RPMI7951 (cell line): ENCODE results near the gene DHRS1. TPM values are rescaled to one million over a fixed set of nuclear protein-coding genes. Genes with fewer than 3 reads are reported as not detected.

Source experiments
- DNase-seq: peaks from one replicate; pipeline ENCODE4 v3.0.0-alpha.2; 2012; ENCODE audit warnings: low read depth
- total RNA-seq: library from RNA; depleted of rRNA; stranded (reverse); fragments of >200 nt; shearing (Covaris generic); gene quantifications from 2 replicates; pipeline ENCODE4 v1.2.3, GENCODE V29; 2014

DHRS1 gene
- total RNA-seq, 1 experiment from 2014 or later, result 12.6 TPM

DNA sequence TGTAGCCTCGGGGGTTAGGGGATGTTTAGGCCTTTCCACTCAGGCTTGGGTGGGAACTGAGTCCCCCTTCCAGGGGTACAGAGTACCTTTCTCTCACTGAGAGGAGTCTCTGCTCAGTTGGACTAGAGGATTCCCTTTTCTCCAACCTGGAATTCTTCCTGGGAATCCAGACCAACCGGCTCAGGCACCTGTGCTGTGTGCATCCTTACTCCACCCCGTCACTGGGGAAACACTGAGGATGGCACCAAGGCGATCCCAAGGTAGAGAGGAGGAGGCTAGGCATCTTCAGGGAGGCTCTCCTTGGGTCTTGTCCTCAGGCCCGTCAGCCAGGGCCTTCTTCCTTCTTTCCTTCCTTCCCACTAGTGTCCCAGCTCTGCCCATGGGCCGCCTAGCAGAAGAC is 35.7 kb downstream of the DHRS1 start:
- no peak for DNase-seq

DNA sequence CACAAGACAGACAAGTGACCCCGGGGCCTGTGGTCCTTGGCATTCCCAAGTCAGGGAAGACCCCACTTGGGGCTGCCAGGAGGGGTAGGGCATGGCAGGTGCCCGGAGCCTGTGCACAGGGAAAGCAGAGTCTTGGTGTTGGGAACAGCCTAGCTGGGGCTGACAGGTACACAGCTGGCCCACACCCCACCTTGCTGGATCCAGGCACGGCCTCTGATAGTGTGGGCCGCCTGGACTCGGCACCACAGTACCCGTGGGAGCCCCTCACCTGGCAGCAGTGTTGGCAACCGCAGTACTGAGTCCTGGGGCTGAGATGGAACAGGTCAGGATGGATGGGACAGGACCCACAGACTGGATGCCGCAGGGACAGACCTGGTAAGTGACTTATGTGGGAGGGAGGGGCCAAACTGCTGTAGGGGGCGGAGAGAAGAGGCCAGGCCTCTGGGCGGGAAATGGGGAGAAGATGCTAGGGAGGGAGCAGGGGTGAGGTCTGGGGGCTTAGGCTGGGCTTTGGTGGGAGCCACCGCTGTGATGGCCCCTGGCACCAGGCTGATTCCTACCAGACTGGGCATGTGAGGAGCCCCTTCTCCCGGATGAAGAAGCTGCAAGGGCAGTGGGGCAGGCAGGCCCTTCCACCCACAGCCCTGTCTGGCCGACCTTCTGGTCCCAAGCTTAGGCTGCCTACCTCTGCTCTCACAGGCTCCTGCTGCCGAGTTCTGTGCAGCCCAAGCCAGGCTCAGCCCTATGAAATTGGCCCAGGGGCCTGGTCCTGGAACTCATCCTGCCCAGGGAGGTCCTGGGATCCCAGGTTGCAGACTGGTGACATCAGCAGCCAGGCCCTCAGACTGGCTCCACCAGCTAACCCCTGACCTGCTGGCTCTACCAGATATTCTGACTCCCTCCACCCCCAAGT is 36.5 kb downstream of the DHRS1 start, which contains the start of gene TGM1:
TSS of gene TGM1 (minus strand) at position 357 of the 913 bp plus-strand sequence. CDS start 825 bp downstream, outside the sequence.
- no peak for DNase-seq

DNA sequence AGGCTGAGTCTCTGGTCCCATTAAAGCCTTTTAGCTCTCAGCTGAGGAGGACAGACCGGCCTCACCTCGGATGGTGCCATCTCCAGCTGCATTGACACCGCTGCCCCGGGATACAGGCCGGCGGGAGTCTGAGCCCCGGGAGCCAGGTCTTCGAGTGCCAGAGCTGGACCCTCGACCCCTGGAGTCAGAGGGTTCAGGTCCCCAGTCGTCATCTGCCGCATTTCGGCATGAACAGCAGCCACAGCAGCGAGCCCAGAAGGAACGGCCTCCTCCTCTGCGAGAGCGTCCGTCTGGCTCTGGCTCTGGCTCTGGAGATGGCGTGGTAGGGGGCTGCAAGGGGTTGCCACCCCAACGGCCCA is 37.6 kb downstream of the DHRS1 start:
- no peak for DNase-seq

DNA sequence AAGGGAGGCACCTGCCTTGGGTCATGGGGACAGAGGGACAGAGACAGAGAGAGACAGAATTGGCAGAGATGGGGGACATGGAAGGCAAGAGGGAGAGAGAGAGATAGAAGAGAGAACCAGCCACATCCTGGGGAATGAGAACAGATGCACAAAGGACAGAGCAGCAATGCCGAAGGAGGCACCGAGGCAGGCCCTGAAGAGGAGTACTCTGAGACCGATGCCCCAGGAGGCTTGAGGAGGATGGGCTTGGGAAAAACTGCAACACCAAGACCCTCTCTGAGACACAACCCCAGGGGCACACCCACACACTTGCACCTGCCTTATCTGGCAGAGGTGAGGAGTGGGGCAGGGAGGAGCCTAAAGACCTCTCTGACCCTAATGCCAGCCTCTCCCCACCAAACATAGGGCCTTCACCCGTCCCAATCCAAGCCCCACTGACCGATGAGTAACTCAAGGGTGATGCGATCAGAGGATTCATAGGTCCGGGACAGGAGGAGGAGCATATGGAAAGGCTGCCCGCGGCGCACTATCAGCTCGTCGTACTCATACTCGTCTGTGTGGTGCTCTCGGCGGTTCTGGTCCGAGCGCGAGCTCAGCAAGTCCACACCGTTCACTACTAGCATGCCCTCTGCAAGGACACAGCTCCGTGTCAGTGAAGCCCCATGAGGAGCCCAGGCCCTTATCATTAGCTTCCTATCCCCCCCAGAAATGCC is 38.2 kb downstream of the DHRS1 start:
- DNase-seq, result no peak

DNA sequence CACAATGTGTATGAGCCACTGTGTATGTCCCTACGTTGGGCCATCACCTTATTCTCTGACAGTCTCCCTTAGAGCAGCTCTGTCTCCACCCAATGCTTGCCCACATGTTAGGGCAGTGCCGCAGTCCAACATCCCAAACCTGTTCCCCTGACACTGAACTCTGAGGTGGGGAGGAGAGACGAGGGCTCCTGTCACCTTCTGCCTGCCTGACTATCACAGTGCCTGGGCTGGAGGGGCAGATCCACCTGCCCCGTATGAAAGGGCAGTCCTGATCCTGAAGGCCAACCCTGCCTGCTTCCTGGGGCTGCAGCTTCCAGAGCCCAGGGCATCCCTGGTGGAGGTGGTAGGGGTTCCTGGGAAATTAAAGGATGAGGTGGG is 38.8 kb downstream of the DHRS1 start:
- DNase-seq, result no peak

DNA sequence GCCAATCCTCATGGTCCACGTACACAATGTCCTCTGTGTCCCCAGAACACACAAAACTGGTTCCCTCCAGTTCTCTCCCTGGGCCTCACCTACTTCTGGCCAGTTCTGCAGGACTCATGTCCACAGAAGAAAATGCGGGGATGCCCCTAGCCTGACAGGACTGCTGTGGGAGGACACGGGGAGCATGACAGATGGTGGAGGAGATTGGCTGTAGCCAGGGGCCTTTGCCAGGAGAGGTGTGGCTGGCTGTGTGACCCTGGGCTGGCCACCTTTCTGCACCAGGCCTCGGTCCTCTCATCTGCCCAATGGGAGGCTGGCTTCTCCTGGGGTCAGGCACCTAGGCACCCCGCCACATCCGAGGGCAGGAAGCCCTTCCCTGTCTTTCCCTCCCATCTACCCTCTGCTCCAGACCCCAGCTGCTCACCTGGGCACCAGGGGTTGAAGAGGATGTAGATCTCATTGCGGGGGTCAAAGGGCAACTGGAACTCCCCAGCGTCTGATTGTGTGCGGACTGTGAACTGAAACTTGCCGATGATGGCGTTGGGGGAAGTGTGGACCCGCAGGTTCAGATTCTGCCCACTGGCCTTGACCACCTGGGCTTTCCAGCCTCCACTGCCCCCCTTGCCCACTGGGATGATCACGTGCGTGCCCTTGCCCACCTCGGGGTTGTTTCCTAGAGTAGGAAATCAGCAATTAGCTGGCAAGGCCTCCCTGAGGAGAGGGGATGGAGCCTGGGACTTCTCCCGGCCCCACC is 39.4 kb downstream of the DHRS1 start:
- DNase-seq, result no peak

DNA sequence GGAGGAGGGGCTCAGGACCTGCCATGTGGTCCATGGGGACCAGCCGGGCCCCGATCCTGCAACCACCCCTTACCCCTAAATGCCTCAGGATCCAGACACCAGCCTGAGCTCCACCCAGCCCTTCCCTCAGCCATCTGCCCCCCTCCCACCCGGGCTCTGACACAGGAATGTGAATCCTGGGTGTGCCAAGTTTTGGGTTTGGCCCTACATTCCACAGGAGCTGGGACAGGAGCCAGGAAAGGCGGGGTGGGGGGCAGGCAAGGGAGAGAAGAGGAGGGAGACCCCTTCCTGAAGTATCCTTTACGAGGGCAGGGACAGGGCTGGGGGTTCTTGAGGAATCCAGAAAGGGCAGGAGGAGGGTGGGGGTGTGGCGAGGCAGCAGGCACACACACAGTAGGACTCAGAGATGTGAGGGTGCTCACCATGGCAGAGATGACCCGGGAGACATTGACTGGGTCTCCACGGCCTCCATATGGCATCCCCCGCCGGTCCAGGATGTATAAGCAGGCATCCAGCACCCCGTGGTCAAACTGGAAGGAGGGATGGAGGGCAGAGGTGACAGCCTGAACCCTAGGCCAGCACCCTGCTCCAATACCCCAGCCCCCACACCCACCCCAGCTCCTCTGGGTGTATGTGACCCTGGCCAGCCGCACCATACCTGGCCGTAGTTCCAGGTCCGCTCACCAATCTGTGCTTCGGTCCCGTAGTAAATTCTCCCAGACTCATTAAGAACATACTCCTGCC is 40.1 kb downstream of the DHRS1 start:
- peak; percentile 14 for DNase-seq

DNA sequence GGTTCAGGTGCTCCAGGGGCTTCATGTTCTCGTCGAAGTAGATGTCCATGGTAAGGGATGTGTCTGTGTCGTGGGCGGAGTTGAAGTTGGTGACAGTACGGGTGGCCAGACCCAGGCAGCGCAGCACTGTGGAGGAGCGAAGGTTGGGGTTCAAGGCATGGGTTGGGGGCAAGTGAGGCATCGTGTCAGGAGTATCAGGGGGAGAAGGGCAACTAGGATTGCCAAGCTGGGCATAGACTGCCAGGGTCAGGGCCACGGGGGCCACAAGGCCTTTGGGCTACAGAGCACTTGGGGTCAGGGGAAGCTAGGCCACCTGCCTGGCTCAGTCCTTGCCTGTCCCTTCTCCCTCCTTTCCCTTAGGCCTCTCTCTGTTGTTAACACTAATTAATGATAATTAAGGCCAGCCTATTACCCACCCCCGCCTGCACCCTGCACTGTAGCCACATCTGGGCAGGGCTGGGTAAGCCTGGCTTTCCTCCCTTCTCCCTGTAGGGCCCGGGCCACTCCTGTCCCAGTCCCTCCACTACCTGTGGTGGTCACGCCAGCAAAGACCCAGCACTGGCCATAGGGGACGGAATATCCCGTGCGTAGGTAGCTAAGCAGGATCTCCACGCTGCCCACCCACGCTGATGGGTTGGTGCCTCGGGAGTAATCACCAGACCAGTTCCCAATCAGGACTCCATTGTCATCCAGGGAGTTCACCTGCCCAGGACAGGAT is 40.9 kb downstream of the DHRS1 start:
- no peak for DNase-seq

DNA sequence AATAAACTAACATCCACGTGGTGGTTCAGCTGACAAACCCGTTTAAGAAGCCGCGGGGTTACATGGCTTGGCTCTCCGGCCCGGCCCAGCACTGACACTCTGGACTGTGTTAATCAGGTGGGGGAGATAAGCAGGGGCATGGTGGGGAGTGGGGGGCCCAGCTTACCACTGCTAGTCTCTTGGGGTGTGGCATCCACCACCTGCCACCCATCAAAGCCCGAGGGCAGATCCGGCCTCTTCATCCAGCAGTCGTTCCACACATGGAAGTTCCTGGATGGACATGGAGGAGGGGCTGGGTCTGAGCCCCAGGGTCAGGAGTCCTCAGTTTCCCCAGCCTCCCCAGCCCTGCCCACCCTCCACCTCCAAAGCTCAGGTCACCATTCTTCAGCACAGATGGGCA is 41.5 kb downstream of the DHRS1 start:
- DNase-seq, result no peak

DNA sequence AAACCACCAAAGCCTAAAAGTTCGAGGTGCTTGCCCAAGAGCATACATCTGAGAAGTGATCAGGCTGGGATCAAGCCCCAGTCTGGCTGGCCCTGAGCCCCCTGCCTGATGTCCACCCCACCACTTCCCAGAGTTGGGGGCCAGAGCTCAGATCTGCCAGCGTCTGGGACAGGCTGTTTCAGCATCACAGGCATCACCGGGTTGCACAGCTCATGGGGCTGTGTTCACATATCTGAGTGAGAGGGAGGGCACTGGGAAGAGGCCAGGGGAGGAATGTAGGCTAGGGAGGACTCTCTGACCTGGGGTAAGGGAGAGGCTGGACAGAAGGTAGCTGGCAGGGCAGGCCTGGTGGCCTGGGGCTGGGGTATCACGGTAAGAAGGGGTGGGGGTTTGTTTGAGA is 42.6 kb downstream of the DHRS1 start:
- no peak for DNase-seq

DNA sequence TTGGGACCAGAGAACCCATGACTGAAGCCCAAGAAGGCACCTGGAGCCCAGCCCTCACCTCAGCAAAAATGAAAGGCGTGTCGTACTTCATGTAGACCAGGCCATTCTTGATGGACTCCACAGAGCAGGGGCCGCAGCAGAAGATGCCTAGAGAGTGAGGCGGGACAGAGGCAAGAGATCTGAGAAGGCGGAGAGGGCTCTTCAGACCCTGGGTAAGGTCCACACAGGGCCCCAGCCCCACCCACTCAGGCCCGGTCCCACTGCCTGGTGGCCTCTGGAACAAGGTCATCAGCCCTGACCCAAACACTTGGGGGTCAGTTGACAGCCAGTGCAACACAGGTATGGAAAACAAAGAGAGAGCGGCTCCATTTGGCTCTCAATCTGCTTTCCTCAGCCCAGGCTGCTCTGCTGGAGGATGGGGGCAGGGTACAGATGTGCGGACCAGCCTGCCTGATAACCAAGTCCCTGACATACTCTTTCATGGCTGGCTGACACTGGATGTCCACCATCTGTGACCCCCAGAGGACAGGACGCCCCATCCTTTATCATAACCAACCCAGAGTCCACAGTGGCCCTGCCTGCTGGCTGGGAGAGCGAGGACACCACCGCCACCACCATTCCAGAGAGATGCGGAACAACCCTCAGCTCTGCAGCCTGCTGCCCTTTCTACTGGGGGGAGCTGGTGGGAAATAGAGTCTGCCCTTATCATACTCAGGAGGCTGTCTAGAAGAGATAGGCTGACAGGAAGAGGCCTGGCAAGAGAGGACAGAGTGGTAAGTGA is 43.5 kb downstream of the DHRS1 start:
- DNase-seq, result no peak

DNA sequence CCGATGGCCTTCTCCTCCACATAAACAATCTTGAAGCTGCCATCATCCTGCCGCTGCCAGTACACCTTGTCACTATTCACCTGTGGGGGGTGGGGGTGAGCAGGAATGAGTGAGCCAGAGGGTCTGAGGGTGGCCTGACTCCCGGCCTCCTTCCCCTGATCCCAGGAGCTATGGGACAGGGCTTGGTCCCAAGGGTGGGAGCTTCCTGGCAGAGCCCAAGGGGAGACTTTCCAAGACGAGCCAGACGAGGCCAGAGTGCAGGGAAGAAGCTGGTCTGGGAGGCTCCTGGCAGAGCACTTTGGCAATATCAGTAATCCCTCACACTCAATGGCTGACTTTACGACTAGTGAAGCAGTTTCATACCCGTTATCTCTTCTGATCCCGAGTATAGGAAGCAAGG is 44.1 kb downstream of the DHRS1 start:
- DNase-seq, result no peak

DNA sequence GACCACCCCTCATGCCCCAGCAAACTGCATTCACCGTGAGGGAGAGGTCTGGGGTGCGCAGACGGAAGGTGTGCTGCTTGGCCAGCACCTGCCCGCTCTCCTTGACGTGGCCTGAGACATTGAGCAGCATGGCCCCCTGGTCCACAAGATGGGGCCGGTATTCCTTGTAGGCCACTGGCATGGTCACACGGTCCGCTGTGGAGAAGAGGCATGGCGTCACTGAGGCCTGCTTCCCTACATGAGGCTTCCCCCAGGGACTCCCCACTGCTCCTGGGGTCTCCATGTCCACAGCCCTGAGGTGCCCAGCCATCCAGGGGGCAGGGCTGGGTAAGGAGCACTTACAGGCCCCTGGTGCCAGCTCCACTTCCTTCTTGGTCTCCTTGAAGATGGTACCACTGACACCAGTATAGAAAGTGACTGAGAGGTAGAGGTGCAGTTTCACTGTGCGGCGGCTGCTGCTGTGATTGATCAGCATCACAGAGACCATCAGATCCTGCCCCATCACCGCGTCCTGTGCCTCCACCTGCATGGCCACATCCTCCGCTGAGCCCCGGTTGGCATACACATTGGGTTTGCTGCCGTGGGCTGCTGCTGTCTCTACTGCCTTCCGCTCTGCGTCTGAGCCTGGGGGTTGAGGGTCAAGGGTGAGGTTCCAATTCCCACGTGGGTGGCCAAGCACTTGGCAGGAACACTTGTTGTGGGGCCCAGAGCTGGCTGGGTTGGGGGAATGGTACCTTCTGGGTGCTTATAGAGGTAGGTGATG is 44.8 kb downstream of the DHRS1 start:
- DNase-seq, result no peak

DNA sequence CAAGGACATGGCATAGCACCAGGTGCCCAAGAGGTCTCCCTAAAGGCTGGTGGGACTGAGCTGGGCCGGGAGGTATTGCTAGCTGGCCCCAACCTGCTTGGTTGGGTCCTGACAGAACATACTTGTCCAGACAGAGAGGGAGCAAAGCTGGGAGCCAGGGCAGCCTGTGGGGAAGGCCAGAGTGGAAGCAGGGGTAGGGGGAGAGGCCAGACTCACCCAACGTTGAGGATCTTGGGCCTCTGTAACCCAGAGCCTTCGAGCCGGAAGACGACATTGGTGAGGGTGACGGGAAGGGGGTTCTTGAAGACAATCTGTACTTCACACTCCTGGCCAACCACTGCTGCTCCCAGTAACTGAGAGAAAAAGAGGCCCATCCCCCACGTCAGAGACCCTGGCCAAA is 45.6 kb downstream of the DHRS1 start:
- DNase-seq, result no peak

DNA sequence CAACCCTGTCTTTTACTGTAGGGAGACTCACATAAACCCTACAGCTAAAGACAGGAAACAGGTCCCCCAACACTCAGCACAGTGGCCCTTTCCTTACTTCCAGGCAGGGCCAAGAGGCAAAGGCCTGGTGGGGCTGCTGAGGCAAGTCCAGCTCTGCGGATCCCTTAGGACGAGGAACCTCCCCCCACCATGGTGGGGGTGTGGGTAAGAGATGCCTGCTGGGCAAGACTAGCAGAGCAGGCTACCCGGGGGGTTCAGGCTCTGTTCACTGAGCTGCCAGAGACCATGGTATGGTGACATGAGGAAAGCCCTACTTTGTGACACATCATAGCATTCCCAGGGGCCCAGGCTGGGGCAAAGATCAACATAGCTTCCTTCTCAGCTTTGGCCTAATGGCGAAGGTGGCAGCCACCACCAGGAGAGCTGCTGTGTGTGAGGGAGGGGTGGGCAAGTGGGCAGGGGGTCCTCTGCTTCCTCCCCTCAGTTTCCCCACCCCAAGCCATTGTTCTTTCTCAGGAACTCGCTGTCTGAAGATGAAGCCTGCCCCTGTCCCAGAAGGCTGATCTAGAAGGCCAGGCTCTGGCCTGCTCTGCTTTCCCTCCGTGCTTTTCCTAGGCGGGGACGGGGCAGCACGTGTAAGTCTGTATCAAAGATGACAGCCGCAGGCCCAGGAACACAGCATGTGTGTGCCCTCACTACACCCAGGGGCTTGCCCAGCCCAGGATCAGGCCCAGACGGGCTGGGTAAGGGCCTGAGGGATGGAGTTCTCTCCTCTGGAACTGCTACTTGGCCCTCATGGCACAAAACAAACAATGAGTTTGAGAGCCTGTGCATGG is 47.1 kb downstream of the DHRS1 start:
- no peak for DNase-seq

DNA sequence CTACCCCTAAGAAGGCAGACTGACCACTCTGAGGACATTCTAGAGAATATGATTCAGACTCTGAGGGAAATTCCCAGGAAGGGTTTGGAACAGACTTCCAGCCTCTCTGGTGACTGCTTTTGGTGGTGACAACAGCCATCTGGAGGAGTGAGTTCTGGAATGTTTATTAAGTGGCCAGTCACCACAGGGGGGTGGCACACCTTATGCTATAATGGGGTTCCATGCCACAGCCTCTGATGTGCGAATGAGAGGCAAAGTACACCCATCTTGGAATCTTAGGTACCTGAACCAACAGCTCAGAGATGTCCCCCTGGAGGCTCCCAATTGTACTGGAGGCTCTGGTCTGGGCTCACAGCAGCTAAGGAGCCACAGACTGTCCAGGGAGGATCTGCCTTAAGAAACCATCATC is 47.7 kb downstream of the DHRS1 start:
- DNase-seq, result peak; percentile 49

DNA sequence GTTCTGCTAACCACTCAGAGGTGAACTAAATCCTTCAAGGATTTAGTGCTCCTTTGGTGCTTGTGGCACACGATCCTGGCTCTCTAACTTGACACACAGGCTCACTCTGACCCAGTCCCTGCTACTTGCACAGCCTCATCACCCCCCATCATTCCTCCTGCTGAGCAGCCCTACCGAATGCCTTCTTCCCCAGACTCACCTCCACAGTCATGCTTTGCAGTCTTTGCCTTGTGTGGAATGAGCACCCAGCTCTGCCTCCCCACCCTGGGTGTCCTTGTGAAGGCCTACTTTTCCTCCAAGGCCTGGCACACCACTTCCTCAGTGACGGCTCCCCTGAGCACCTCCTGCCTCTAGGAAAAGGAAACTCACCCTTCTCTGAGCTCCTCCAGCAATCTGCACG is 49.2 kb downstream of the DHRS1 start:
- no peak for DNase-seq

DNA sequence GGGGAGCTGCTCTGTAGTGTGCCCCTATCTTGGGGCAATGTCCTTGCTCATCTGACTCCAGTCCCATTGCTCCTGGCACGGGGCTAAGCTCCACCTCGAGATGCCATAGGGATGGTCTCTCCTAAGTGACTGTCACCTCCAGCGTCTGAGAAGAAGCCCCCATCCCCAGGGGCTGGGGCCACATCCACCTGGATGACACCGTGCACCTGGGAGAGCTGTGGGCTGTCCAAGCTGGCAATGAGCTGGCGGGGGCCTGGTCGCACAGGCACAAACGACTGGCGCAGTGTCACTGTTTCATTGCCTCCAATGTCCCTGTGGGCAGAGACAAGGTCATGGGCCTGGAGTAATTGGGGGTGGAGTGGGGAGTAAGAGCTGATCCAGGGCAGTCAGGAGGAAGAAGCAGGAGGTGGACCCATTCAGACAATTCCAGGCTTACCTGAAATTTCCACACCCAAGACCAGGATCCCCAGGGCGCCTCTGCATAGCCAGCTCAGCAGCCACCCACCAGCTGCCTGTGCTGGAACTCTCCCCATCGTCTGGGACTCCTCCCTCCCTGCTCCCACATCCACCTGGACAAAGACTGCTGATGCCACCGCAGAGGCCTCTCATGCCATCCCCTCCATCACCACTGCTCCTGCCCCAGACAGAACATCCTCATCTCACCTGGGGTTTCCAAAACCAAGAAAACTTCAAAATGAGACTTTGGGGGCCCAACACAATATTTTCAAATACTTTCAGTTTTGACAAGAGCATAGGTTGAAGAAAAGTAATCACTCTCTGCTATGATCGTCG is 50.2 kb downstream of the DHRS1 start:
- DNase-seq, result no peak
